LHCN-M2 (cell line): ENCODE data around the gene SNX10. TPM values are rescaled to one million over a fixed set of nuclear protein-coding genes. Genes with fewer than 3 reads are reported as not detected.

Source experiments
- DNase-seq: peaks from one replicate; pipeline ENCODE4 v3.0.0-alpha.2; 2012; ENCODE audit warnings: low read depth
- total RNA-seq: library from RNA; depleted of rRNA; stranded (reverse); fragments of >200 nt; gene quantifications from 2 replicates; pipeline ENCODE4 v1.2.3, GENCODE V29; 2014

Gene SNX10
- total RNA-seq, 1 experiment from 2014 or later, result not detected

DNA sequence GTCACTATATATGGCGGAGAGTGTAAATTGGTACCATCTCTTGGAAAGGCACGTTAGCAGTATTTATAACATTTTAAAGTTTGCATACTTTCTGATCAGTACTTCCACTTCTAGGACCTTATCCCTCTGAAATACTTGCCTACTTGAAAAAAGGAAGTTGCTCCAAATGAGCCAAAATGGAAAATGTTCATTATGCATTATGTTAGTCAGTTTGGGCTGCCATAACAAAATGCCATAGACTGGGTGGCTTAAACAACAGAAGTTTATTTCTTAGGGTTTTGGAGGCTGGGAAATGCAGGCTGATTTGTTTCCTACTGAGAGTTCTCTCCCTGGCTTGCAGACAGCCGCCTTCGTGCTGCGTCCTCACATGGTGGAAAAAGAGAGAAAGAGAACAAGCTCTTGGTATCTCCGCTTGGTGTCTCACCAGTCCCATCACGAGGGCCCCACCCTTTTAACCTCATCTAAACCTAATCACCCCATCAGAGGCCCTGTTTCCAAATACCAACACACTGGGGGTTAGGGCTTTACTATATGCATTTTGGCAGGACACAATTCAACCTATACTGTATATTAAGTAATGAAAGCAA is 6.9 kb downstream of the SNX10 start:
- DNase-seq, result no peak

DNA sequence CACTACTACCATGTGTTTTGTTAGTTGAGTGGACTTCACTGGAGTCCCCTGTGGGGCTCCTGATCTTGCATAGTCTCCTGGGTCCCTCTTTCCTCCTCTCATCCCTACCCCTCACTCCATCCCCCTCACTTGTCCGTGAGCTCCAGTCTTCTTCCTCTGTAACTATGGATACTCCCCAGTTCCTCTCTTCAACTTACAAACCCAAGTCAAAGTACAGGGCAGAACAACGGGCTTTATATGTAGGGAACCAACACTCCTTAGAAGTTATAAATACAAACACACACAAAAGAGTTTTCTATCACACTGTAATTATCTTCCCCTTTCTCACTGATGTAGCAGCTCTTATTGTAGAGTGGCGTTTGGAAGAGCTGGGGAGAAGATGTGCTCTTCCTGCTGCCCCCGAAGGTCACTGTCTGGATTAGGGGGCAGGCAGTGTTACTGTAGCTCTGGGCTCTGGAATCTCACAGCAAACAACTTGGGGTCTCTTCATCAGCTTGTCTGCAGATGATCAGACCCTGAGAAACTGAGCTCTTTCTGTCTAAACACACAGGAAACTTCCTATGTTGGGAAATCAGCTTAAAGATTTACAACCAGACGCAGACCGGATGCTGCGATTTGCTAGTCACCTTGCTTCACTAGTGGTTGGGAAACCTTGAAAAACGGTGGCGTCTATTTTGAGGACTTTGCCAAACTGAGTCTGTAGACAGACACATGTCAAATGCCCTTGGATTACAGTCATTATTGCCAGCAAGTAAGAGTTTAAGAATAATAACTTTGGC is 13.6 kb downstream of the SNX10 start:
- no peak for DNase-seq

DNA sequence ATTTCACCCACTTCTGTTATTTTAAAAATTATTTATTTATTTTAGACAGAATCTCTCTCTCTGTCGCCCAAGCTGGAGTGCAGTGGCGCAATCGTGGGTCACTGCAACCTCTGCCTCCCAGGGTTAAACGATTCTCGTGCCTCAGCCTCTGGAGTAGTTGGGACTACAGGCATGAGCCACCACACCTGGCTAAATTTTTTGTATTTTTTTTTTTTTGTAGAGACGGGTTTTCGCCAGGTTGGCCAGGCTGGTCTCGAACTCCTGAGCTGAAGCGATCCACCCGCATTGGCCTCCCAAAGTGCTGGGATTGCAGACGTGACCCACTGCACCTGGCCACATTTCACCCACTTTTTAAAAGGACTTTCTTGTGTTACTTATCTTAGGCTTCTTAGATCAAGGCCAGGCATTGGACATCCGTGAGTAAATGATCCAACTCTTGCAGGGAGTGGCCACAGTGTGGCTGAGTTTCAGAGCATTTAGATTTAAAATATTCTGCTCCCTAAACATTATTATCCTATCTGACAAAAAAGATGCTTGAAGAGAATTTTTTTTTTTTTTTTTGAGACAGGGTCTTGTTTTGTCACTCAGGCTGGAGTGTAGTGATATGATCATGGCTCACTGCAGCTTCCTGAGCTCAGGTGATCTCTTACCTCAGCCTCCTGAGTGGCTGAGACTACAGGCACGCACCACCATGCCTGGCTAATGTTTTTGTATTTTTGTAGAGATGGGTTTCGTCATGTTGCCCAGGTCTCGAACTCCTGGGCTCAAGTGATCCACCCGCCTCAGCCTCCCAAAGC is 14.4 kb downstream of the SNX10 start:
- no peak for DNase-seq

DNA sequence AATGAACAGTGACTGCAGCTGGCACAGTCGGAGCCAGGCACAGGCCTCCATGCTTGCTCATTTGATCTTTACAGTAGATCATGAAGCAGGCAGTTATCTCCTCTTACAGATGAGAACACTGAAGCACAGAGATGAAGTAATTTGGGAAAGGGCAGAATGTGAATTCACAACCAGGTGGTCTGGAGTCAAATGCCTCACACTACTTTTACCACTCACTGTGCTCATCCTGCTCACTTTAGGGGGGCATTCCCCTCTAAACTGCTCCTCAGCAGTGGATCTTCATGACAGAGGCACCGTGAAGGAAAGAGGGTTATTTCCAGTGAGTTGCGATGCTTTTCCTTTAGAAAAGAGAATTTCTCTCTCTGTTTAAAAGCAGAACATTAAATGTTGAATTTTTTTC is 15.1 kb downstream of the SNX10 start:
- DNase-seq, result no peak

DNA sequence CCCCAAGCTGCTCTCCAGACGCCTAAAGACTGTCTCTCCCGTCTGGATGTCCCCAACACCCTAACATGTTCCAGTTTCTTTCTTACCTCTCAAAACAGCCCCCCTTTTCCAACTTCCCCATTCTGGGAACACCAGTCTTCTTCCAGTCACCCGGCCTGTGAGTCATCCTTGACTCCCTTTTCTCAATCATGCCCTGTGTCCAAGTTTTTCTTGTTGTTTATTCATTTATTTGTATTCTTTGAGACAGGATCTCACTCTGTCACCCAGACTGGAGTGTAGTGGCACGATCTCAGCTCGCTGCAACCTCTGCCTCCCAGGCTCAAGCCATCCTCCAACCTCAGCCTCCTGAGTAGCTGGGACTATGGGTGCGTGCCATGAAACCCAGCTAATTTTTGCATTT is 15.6 kb downstream of the SNX10 start:
- DNase-seq, result peak; percentile 38

GRCh38 chr7:26307791-26308190 is 16.1 kb downstream of the SNX10 start:
- no peak for DNase-seq

- no peak for DNase-seq
These were observed 16.9 kb downstream of the SNX10 start for GRCh38 chr7:26308551-26308950.

DNA sequence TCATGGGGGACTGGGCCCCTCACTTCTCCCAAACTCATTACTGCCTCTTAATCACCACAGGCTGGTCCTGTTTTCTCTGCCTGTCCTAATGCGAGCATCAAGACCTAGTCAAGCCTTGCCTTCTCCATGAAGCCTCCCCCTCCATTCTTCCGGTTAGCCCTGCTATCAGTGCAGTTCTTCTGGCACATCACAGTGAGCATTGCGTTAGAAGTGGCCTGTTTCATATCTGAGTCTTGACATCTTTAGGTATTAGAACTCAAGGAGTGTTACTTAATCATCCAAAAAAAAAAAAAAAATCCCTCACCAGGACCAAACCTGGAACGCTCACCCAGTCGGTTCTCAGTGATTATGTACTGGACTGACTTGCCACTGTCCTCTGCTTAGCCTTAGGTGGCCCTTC is 17.4 kb downstream of the SNX10 start:
- DNase-seq, result no peak

DNA sequence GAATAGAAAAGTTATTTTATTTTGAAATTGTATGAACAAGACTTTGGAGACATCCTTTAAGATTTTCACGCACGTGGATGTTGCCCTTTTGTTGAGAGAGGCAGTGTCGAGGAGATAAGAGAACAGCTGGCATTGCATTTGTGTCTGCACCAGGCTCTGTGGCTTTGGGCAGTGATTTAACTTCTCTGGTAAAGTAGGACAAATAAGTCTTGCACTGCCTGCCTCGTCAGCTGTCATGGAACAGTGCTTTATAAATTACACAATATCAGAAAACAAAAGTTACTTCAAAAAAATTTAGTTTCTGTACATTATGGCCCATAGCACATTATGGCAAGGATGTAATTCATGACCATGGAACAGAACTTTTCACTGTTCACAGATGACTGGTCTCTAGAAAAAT is 20.1 kb downstream of the SNX10 start:
- DNase-seq, result peak; percentile 8

DNA sequence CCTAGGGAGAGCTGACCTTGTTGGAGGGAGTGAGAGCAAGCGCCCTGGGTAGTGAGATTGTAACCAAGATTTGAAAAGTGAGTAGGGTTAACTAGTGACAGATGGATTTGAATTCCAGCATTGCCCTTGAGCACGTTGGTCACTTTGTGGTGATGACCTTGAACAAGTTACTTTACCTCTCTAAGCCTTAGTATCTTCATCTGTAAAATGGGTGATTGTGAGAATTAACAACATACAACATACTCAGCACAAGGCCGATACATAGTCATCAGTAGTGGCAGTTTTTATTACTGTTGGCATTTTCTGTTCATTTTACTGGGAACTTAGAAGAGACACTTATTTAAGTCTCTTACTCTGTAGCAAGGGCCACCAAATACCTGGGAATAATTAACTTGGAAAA is 25.5 kb downstream of the SNX10 start:
- DNase-seq, result no peak

DNA sequence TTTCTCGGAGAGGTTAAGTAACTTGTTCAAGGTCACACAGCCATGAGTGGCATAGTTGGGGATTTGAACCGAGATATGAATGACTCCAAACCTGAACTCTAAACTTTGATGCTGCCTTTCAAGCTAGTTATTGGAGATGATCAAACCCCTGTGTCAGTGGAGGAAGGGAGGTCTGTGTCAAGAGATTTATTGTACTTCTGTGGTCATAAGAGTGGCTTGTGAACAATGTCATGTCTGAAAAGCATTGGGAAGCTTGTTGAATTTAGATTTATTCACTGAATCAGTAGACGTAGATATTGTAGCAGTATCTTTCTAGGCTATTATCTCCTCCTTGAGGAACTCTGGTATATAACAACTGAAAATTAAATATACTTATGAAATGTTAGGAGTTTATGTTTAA is 27.3 kb downstream of the SNX10 start:
- DNase-seq, result no peak

DNA sequence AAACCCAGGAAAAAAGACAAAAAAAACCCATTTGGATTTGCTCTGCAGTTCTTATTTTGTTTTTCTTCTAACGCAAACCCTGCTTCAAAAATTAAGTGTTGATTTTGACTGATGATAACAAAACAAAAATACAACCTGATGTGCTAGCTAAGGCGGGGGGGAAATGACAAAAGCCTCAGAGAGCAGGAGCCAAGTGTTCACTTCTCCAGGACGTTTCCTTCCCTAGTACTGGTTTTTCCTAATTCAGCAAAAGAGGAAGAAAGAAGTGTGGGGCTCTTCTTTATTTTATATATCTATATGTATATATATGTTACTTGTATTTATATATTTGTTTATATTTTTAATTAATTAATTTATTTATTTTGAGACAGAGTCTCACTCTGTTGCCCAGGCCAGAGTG is 28.0 kb downstream of the SNX10 start:
- no peak for DNase-seq

GRCh38 chr7:26320878-26321277 is 29.2 kb downstream of the SNX10 start:
- no peak for DNase-seq

- no peak for DNase-seq
These were observed 29.8 kb downstream of the SNX10 start for GRCh38 chr7:26321435-26321834.

- no peak for DNase-seq
These were observed 34.5 kb downstream of the SNX10 start for GRCh38 chr7:26326211-26326610.

DNA sequence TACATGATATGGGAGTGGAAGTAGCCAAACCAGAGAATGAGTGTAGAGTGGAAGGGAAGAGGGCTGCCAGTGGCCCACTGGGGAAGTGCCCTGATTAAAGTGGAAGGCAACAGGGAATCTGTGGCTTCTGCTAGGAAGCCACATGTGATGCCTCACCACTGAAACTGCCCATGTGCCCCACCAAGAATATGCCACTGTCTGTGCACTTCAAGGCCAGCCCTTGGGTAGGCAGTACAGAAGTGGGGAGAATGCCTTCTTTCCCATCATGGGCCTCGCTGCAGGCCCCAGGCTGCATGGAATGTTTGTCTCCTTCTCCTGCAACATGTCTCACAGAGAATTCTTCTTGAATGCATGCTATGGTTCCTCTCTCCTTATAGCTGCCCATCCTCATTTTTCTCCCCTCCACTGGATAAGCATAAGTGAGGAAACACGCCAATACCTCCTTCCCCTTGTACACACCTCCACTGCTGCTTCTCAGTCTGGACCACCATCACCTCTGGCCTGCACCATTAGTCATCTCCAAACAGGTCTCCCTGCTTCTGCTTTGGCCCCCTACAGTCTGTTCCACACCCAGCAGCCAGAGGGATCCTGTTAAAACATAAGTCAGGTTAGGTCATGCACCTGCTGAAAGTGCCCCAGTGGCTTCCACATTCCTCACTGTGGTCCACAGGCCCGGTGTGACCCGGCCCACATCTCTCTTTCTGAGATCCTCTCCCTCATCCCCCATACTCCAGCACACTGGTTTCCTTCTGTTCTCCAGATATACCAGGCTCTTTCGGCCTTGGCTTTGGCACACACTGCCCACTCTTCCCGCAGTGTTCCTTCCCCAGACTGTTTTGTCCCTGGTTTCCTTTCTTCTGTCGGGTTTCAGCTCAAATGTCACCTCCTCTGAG is 37.1 kb downstream of the SNX10 start:
- DNase-seq, result no peak

DNA sequence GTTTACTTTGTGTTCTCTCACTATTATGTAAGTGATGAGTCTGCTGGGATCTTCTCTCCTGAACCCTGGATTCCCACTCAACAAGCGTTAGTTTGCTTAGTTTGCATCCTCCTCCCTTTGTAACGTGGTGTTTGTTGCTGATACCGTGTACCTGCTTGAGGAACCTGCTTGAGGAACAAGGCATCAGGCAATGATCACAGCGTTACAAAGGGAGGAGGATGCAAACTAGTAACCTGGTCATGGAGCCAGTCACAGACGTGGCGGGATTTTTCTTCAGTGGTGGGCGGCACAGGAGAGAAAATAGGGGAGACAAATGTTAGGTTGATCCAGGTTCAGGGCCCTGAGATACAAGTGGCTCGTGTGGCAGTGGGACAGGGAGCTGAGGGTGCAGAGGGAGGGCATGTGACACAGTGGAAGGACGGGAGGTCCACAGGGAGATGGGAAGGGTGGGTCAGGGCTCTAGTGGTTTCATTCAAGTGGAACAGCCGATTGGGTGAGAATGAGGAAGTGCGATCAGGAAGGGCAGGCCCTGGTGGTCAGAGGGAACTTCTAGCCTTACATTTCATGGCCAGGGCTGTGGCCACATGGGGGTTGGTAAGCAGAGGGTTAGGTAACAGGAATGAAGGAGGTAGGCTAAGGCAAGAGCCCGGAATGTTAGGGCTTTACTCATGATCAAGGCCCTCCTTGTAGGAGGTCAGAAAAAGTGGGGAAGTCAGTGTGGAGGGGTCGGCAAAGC is 38.0 kb downstream of the SNX10 start:
- no peak for DNase-seq

GRCh38 chr7:26331113-26331512 is 39.5 kb downstream of the SNX10 start:
- no peak for DNase-seq

DNA sequence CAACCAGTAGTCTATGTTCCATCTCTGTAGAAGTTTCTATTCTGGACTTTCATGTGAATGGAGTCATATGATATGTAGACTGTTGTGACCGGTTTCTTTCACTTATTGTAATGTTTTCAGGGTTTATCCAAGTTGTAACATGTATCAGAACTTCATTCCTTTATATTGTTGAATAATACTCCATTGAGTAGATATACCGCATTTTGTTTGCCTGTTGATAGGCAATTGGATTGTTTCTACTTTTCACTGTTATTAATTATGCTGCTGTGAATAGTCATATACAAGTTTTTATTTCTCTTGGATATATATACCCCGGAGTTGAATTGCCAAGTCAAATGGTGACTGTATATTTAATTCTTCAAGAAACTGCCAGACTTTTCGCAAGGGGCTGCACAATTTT is 40.1 kb downstream of the SNX10 start:
- no peak for DNase-seq

- no peak for DNase-seq
These were observed 41.0 kb downstream of the SNX10 start for GRCh38 chr7:26332698-26333097.
